Endothelial cell of umbilical vein (primary cell): ENCODE data around the gene RALBP1. TPM values are rescaled to one million over a fixed set of nuclear protein-coding genes. Genes with fewer than 3 reads are reported as not detected.

Experiments
- BruUV-seq: library from RNA; stranded (reverse); fragments of 400-500 nt; replicated peaks from 2 replicates; lab custom pipeline; 2021; lab: Mats Ljungman, UMichigan
- CTCF ChIA-PET: fragments of 300-600, 350-600 bp; sonication (Branson Sonifier 250); formaldehyde crosslinking; loops from one replicate; lab custom pipeline; 2021; ENCODE audit warnings: antibody characterized with exemption, inconsistent platforms; lab: Charles Lee
- POLR2A ChIA-PET: fragments of 300-600, 350-600 bp; sonication (Branson Sonifier 250); formaldehyde crosslinking; loops from one replicate; lab custom pipeline; 2021; ENCODE audit warnings: antibody characterized with exemption, inconsistent platforms; lab: Charles Lee
- DNase-seq: peaks from one replicate; pipeline ENCODE4 v3.0.0-alpha.2; 2011; ENCODE audit warnings: low read depth, low spot score
- FAIRE-seq: peaks from 2 replicates; lab custom pipeline; 2011; peaks lifted over from hg19 to GRCh38; lab: Jason Lieb, UNC
- H2AFZ ChIP-seq: 2 replicates; pipeline ENCODE4 v1.6.0; 2012; ENCODE audit warnings: low read depth, low read length, control low read depth, inconsistent platforms
- H3K27ac ChIP-seq: 2 replicates; pipeline ENCODE4 v1.5.1; 2011; ENCODE audit warnings: low read depth, mild to moderate bottlenecking, control low read depth, low read length, moderate library complexity; ENCODE audit not compliant: insufficient read depth
- H3K27me3 ChIP-seq, 2 experiments: 2 replicates each; pipeline versions ENCODE4 v1.6.0 to v1.6.1; 2011; ENCODE audit warnings: low read length in 2 of 2, mixed read lengths in 1 of 2; ENCODE audit not compliant: control insufficient read depth in 2 of 2, insufficient read depth in 2 of 2
- H3K36me3 ChIP-seq, 2 experiments: 2 replicates in 1 of 2; 3 replicates in 1 of 2; pipeline ENCODE4 v1.5.1; 2011; ENCODE audit warnings: low read length in 2 of 2, mild to moderate bottlenecking in 1 of 2, moderate library complexity in 1 of 2; ENCODE audit not compliant: control insufficient read depth in 2 of 2, insufficient read depth in 2 of 2; ENCODE audit errors: extremely low read depth in 1 of 2
- H3K4me1 ChIP-seq: 3 replicates; pipeline ENCODE4 v1.5.1; 2011; ENCODE audit warnings: mild to moderate bottlenecking, low read length; ENCODE audit not compliant: control insufficient read depth, insufficient read depth; ENCODE audit errors: extremely low read depth
- H3K4me2 ChIP-seq: 2 replicates; pipeline ENCODE4 v1.6.1; 2011; ENCODE audit warnings: low read length, control low read depth, mixed read lengths; ENCODE audit not compliant: insufficient read depth
- H3K4me3 ChIP-seq, 3 experiments: fragments of 200-600 bp in 1 of 3; sonication (generic), shearing (Covaris generic) in 1 of 3; replicated peaks in 1 of 3; 2 replicates each; pipeline ENCODE4 v1.5.1; 2011 to 2016; ENCODE audit warnings: control low read depth in 3 of 3, low read length in 3 of 3, mild to moderate bottlenecking in 2 of 3, inconsistent platforms in 1 of 3, low read depth in 1 of 3, moderate library complexity in 1 of 3; ENCODE audit not compliant: insufficient read depth in 1 of 3
- H3K79me2 ChIP-seq: 2 replicates; pipeline ENCODE4 v1.6.0; 2012; ENCODE audit warnings: low read length, inconsistent platforms; ENCODE audit not compliant: control insufficient read depth, insufficient read depth
- H3K9ac ChIP-seq: replicated peaks from 2 replicates; pipeline ENCODE3; 2011; ENCODE audit warnings: low read length, control low read depth; ENCODE audit not compliant: insufficient read depth; ENCODE audit errors: extremely low read depth
- H3K9me1 ChIP-seq: replicated peaks from 3 replicates; pipeline ENCODE4 v1.6.0; 2011; ENCODE audit warnings: mild to moderate bottlenecking, low read length; ENCODE audit not compliant: control insufficient read depth, insufficient read depth; ENCODE audit errors: extremely low read depth
- H3K9me3 ChIP-seq: replicated peaks from 2 replicates; pipeline ENCODE4 v1.5.1; 2012; ENCODE audit warnings: low read length, inconsistent platforms; ENCODE audit not compliant: control insufficient read depth, insufficient read depth
- H4K20me1 ChIP-seq: replicated peaks from 2 replicates; pipeline ENCODE3; 2011; ENCODE audit warnings: mild to moderate bottlenecking, low read length; ENCODE audit not compliant: control insufficient read depth, insufficient read depth; ENCODE audit errors: extremely low read depth
- EZH2 ChIP-seq: IDR thresholded peaks from 2 replicates; pipeline ENCODE4 v1.6.1; 2012; ENCODE audit warnings: borderline replicate concordance, low read depth, mild to moderate bottlenecking, moderate library complexity, low read length, inconsistent platforms; ENCODE audit not compliant: severe bottlenecking
- FOS ChIP-seq: IDR thresholded peaks from 2 replicates; pipeline ENCODE4 v1.6.1; 2011; ENCODE audit warnings: mild to moderate bottlenecking, low read length, moderate library complexity, borderline replicate concordance; ENCODE audit not compliant: insufficient read depth
- GATA2 ChIP-seq: IDR thresholded peaks from 2 replicates; pipeline ENCODE4 v1.7.0; 2011; ENCODE audit warnings: low read depth, mild to moderate bottlenecking, moderate library complexity, mixed read lengths, low read length; ENCODE audit not compliant: insufficient read length, insufficient read depth
- JUN ChIP-seq: IDR thresholded peaks from 2 replicates; pipeline ENCODE4 v1.6.1; 2011; ENCODE audit warnings: borderline replicate concordance, low read depth; ENCODE audit not compliant: insufficient read length, insufficient read depth
- MYC ChIP-seq: IDR thresholded peaks from one replicate; pipeline ENCODE4 v1.6.1; 2011; ENCODE audit warnings: mild to moderate bottlenecking, low read depth, low read length
- POLR2A ChIP-seq: IDR thresholded peaks from 2 replicates; pipeline ENCODE4 v1.6.1; 2012; ENCODE audit warnings: low read depth, mild to moderate bottlenecking, control low read depth, low read length
- POLR2AphosphoS5 ChIP-seq: IDR thresholded peaks from 2 replicates; pipeline ENCODE4 v1.6.1; 2012; ENCODE audit warnings: low read depth, mild to moderate bottlenecking, control low read depth, low read length, moderate library complexity; ENCODE audit not compliant: insufficient read depth
- dilution Hi-C: fragments of 300-500 bp; cut with MboI; formaldehyde crosslinking; loops from one replicate; pipeline ENCODE4 v1.15.0; 2019; ENCODE audit warnings: low sequenced_read_pairs; ENCODE audit not compliant: extremely low pct_ligation_motif_present
- intact Hi-C: fragments of 100-400 bp; cut with micrococcal nuclease; formaldehyde crosslinking; loops from one replicate; pipeline ENCODE4 v1.10.0; 2022
- polyA plus RNA-seq, 4 experiments: library from polyadenylated mRNA; depleted of rRNA in 3 of 4; stranded (reverse) in 3 of 4; unstranded in 1 of 4; fragments of >200 nt; gene quantifications; 2 replicates each; pipeline versions ENCODE4 v1.2.1 to v1.2.3, GENCODE V29; 2011 to 2012; ENCODE audit warnings: missing spikeins in 1 of 4
- total RNA-seq: library from RNA; stranded (reverse); gene quantifications from 2 replicates; pipeline ENCODE4 v1.2.3, GENCODE V29; 2021
- TF ChIP-seq, protein P1 (sequence below): IDR thresholded peaks from 2 replicates; pipeline ENCODE4 v1.6.1; 2011; ENCODE audit not compliant: insufficient read depth, insufficient read length
- TF ChIP-seq, protein P2 (sequence below), 2 donors: IDR thresholded peaks; 1 replicate in 1 of 2; 2 replicates in 1 of 2; pipeline ENCODE4 v1.5.1; 2011; ENCODE audit warnings: low read length in 2 of 2, mild to moderate bottlenecking in 2 of 2, moderate library complexity in 2 of 2, control low read depth in 1 of 2, inconsistent platforms in 1 of 2, low read depth in 1 of 2; ENCODE audit not compliant: insufficient read depth in 1 of 2; ENCODE audit errors: extremely low read depth in 1 of 2

RALBP1 gene
- total and polyA plus RNA-seq, 2 donors (not counting 3 experiments of a cell fraction or from before 2014, with no cell fraction given) = 55.8 to 68.4 TPM

DNA sequence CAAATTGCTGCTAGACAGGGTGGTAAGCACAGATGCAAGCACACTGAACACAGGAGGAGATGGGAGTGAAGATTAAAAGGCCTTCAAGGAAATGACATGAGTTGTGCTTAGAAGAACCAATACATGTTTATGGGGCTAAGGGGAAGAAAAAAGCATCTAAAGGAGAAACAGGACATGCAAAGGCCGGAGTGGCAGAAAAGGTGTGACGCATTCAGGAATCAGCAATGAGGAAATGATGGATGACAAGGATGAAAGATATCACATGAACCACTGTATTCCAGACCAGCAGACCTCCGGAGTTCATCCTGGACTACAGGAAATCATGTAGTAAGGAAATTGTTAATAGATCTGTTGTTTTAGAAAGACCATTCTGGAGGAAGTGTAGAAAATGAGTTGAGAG, 96.2 kb downstream of the RALBP1 start:
- H3K27me3 ChIP-seq = no peaks in the 10 kb centered on the region
- BruUV-seq = no TSS peak
- H3K9me1 ChIP-seq = no peaks in the 10 kb centered on the region
- POLR2A ChIA-PET = no interaction called here
- no peak overlapping the region for H3K4me3 ChIP-seq
- H3K4me1 ChIP-seq = peaks cover 28% of the 10 kb centered on the region
- peak overlapping the region; percentile 74 for H3K4me2 ChIP-seq
- dilution Hi-C loops (no loop called here), intact Hi-C loops (no loop called here)
- peaks cover 11 to 16% of the 10 kb centered on the region in 2 experiments for H3K36me3 ChIP-seq
- H3K9me3 ChIP-seq = no peaks in the 10 kb centered on the region
- FAIRE-seq (peak; percentile 85), DNase-seq (peak; percentile 86)
- peak overlapping the region; percentile 29 for H3K9ac ChIP-seq
- H2AFZ ChIP-seq = no peak overlapping the region
- H4K20me1 ChIP-seq = peaks cover 3% of the 10 kb centered on the region
- TF ChIP-seq JUN = peak; percentile 60
- TF ChIP-seq POLR2AphosphoS5 = peak; percentile 70
- peak; percentile 92 for TF ChIP-seq GATA2
- TF ChIP-seq FOS = peak; percentile 87
- TF ChIP-seq, protein P1, sequence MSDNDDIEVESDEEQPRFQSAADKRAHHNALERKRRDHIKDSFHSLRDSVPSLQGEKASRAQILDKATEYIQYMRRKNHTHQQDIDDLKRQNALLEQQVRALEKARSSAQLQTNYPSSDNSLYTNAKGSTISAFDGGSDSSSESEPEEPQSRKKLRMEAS = no peak
- no peak for TF ChIP-seq POLR2A
- no peak for TF ChIP-seq EZH2
- no peak for TF ChIP-seq MYC
- TF ChIP-seq, protein P2, sequence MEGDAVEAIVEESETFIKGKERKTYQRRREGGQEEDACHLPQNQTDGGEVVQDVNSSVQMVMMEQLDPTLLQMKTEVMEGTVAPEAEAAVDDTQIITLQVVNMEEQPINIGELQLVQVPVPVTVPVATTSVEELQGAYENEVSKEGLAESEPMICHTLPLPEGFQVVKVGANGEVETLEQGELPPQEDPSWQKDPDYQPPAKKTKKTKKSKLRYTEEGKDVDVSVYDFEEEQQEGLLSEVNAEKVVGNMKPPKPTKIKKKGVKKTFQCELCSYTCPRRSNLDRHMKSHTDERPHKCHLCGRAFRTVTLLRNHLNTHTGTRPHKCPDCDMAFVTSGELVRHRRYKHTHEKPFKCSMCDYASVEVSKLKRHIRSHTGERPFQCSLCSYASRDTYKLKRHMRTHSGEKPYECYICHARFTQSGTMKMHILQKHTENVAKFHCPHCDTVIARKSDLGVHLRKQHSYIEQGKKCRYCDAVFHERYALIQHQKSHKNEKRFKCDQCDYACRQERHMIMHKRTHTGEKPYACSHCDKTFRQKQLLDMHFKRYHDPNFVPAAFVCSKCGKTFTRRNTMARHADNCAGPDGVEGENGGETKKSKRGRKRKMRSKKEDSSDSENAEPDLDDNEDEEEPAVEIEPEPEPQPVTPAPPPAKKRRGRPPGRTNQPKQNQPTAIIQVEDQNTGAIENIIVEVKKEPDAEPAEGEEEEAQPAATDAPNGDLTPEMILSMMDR (IDR thresholded peaks at IDR 0.05; ENCODE audit: extremely low read depth in 1 of 2, insufficient read depth in 1 of 2, low read depth in 1 of 2, low read length in 2 of 2) = no peak
- H3K27ac ChIP-seq = peak overlapping the region; percentile 33
- peaks cover 28% of the 10 kb centered on the region for H3K79me2 ChIP-seq
- CTCF ChIA-PET = interaction anchor here (1.0 kb wide), 1 partner anchor 14 kb away, joined by 4 read pairs; no protein-coding TSS in a partner anchor
